Astrocyte of the spinal cord (primary cell): ENCODE measurements around the gene OR5B21.

Source experiments
- DNase-seq: peaks from one replicate; pipeline ENCODE4 v3.0.0; 2011; ENCODE audit warnings: low read depth, low spot score
- H3K4me3 ChIP-seq: 2 replicates; pipeline ENCODE4 v1.5.1; 2011; ENCODE audit warnings: low read depth, mild to moderate bottlenecking, low read length, moderate library complexity
- CTCF ChIP-seq: IDR thresholded peaks from 2 replicates; pipeline ENCODE4 v1.5.1; 2012; ENCODE audit warnings: low read depth, mild to moderate bottlenecking, low read length, inconsistent platforms
- in situ Hi-C: cut with HindIII; loops from 2 replicates; pipeline ENCODE4 v1.10.0; 2017; ENCODE audit warnings: low sequenced_read_pairs

OR5B21 gene

GRCh38 chr11:58507355-58507754 is 550 bp downstream of the OR5B21 start:
- no peak overlapping the region for H3K4me3 ChIP-seq
- DNase-seq, result no peak
- TF ChIP-seq CTCF, result no peak
- in situ Hi-C loops, result no loop called here

DNA sequence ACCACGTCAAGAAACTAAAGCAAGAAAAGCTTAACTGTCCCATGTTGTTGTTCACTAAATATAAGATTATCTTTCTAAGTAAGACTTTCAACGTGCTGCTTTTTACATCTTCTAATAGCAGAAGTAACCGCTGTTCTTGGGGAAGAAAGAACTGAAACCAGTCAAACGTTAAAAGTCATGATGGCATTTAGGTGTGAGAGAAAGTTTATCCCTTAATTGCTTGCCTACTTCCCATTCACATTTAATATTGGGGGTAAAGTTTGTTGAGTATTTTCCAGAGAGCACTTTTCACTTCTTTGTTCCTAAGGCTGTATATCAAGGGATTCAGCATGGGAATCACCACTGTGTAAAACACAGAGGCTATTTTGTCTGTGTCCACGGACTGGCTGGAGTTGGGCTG is 970 bp downstream of the OR5B21 start:
- no peak for TF ChIP-seq CTCF
- H3K4me3 ChIP-seq, result no peak overlapping the region
- no peak for DNase-seq
- in situ Hi-C loops, result no loop called here

- no peak for DNase-seq
- no peak for TF ChIP-seq CTCF
- no peak overlapping the region for H3K4me3 ChIP-seq
- in situ Hi-C loops, result no loop called here
These were observed 2.1 kb downstream of the OR5B21 start for GRCh38 chr11:58505849-58506248.

DNA sequence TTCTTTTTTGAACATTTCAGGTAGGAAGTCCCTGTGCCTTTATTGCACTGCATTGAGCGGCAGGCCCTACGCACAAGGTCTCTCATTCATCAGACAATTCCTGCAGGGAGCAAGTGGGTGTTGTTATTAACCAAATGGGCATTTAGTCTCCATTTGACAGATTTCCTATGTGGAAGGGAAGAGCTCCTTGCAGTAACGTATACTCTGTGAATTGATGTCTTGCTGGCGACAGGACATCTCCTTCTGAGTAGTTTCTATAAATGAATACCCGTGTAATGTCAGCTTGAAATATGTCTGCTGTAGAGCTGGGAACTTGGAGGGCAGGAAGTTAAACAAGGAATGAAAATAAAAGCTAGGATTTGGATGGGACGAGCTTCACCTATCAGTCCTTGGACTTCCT is 3.7 kb downstream of the OR5B21 start:
- DNase-seq, result no peak
- H3K4me3 ChIP-seq, result no peak overlapping the region
- no peak for TF ChIP-seq CTCF
- in situ Hi-C loops, result no loop called here

DNA sequence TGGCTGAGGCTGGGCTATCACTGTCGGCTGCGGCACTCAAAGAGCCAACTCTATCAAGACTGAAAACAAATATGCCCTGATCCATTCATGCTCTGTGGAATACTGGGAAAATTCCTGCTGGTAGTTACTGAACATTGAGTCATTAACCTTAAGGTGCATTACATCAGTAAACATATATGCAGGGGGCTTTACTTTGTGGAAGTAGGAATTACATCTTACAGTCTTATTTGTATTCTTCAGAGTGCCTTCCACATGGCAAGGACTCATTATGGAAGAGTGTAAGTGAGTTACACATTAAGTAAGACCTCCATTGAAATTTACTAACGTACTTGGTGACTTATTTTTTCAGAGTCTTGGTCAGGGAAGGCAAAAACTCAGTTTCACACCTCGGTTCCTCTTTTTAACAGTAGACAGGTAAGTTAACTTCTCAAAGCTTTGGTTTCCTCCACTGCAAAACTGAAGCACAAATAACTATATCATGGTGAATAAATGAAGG is 4.5 kb downstream of the OR5B21 start:
- in situ Hi-C loops, result no loop called here
- no peak for TF ChIP-seq CTCF
- no peak overlapping the region for H3K4me3 ChIP-seq
- DNase-seq, result no peak

GRCh38 chr11:58502004-58502403 is 5.9 kb downstream of the OR5B21 start:
- no peak for DNase-seq
- H3K4me3 ChIP-seq, result no peak overlapping the region
- in situ Hi-C loops, result no loop called here
- TF ChIP-seq CTCF, result no peak

GRCh38 chr11:58498464-58498863 is 9.4 kb downstream of the OR5B21 start:
- no peak overlapping the region for H3K4me3 ChIP-seq
- DNase-seq, result no peak
- no peak for TF ChIP-seq CTCF
- in situ Hi-C loops, result no loop called here
